ENCODE data around the gene TESK2.
"Not testable (repeated sequence)": the region's sequence is repeated elsewhere in the genome, so short reads cannot be mapped to it uniquely, and the experiment has no call there.

TESK2 gene

DNA sequence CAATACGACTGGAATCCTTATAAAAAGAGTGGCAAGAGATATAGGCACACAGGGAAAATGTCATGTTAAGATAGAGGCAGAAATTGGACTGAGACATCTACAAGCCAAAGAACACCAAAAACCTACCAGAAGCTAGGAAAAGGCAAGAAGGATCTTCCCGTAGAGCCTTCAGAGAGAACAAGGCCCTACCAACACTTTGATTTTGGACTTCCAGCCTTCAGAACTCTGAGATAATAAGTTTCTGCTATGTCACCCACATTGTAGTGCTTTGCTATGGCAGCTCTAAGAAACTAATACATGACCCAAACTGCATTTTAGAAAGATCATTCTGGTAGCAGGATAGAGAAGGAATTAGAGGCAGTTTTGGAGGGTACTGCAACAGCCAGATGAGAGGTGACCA, 126.7 kb downstream of the TESK2 start:
- DNase-seq: no peak

DNA sequence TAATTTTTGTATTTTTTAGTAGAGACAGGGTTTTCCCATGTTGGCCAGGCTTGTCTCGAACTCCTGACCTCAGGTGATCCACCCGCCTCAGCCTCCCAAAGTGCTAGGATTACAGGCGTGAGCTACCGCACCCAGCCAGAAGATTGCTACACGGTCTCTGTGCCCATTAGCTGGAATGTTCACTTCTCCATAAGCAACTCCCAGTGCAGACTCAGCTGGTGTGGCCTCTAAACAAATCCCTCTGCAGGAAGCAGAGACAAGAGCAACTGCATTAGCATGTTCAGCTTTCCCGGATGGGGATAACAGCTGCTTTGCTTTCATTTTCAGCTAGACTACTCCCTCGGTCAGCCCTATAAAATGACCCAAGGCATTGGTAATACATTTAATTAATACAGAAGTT, 130.0 kb downstream of the TESK2 start:
- DNase-seq: not testable (repeated sequence)

- DNase-seq: peak; percentile 63
Observed at GRCh38 chr1:45359882-45360513, 131.0 kb downstream of the TESK2 start.

- DNase-seq: no peak
Observed at GRCh38 chr1:45356186-45356585, 134.8 kb downstream of the TESK2 start.

GRCh38 chr1:45355683-45356082, 135.3 kb downstream of the TESK2 start:
- DNase-seq: no peak

- DNase-seq: no peak
Observed at GRCh38 chr1:45354838-45355237, 136.1 kb downstream of the TESK2 start.

DNA sequence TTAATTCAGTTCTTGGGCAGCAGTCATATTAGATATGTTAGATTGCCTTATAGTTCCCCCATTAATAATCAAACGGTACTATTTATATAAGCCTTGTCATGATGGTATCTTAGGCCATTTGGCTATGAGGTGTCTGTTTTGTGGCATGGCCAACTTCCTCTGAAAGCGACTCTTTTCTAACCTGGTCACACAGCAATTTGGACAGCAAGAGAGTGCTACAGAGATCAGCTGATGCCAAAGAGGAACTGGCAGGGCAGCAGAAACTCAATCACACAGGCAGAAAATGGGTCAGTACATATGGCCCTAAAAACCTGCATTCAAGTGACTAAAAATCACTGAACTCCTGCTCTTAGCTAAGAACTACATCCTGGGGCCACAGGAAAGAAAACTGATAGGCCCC, 137.3 kb downstream of the TESK2 start:
- no peak for DNase-seq

- no peak for DNase-seq
Observed at GRCh38 chr1:45351508-45351907, 139.5 kb downstream of the TESK2 start.

GRCh38 chr1:45348966-45349677, 141.8 kb downstream of the TESK2 start:
- no peak for DNase-seq

- no peak for DNase-seq
Observed at GRCh38 chr1:45348609-45348965, 142.4 kb downstream of the TESK2 start.

DNA sequence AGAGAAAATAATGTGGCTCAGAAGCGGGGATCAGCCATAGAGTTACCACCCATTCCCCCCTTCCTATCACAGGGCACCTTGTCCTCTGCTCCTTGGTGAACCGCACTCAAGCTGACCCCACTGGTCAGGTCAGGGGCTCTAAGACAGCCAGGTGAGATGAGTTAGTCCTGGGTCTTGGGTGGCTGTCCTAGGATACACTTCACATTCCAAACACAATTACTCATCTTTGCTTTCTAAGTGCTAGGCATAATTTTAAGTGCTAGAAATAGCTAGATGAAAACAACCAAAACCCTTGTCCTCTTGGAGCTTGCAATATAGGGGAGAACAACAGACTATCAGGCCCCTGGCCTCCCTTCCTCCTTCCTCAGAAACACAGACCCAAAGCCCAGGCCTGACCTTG, 142.9 kb downstream of the TESK2 start:
- DNase-seq: no peak

DNA sequence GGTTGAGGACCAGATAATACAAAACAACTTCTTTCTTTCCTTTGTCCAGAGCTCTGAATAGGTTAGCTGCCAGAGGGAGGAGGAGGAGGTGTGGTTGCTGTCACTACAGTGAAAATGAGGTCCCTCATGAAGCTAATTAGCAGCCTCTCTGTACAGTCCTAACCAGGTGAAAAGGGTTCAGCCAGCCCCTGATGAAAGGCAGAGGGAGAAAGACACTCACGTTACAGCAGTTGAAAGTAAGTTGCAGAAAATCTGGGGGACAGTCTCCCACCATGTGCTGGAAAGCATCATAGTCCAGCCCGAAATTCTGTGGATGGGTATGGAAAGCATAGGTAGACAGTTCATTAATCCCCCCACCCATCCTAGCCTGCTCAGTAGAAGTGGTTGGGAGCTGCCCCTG, 144.5 kb downstream of the TESK2 start:
- no peak for DNase-seq

- DNase-seq: no peak
Observed at GRCh38 chr1:45345014-45345413, 145.9 kb downstream of the TESK2 start.

- DNase-seq: no peak
Observed at GRCh38 chr1:45344499-45344898, 146.5 kb downstream of the TESK2 start.

DNA sequence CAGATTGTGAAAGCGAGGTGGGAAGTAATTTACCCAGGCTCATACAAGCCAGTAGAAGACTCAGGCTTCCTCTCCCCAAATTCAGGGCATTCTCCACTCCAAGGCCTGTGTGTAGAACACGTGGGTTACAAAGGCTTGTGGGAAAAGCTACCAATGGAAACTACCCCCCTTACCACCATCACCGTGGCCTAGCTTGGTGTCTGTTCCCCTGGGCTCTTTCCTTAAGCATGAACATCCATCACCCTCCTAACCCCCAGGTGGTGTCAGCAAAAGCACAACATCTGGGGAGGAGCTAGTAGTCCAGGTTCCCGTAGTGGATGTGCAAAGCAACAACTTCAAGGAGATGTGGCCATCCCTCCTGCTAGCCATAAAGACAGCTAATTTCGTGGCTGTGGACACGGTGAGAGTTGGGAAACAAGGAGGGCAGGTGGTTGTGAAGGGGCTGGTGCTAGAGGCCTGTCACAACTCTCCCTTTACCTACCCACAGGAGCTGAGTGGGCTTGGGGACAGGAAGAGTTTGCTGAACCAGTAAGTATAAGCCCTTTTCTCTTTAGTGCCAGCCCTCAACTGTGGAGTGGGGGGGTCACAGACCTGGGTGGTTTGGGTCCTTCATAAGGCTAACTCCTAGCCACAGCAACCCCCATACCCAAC, 150.0 kb downstream of the TESK2 start:
- DNase-seq: peak; percentile 52

DNA sequence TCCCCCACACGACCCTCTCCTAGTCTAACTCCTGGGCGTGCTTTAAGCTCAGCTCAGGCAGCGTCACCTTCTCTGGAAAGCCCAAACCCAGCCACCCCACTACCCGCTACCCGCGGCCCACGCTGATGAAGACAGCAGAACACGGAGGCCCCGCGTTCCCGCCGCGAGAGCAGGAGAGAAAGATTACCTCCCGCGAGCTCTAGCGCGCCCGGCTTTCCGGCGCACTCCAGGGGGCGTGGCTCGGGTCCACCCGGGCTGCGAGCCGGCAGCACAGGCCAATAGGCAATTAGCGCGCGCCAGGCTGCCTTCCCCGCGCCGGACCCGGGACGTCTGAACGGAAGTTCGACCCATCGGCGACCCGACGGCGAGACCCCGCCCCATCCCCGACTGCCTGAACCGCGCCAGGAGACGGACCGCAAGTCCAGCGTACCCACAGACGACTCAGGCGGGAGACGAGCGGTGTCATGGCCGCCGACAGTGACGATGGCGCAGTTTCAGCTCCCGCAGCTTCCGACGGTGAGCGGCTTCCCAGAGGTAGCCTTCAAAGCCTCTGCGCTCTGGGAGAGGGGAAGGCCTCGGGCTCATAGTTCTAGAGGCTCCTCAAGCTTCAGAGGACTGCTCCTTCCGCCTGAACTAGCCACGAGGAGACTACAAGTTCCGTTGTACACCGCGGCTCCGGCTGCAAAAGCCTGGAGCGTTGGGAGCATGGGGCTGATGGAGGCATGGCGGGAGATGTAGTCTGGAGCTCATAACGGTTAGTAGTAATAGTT, 151.0 kb downstream of the TESK2 start, which contains the start of the genes MUTYH and TOE1:
Gene MUTYH (minus strand): TSS at position 652 of the 770 bp plus-strand sequence. CDS start 5,935 bp downstream, outside the sequence.
Gene TOE1 (plus strand): TSS at position 382 of the 770 bp plus-strand sequence. CDS start 83 bp downstream, at position 465.
- DNase-seq: peak; percentile 99

DNA sequence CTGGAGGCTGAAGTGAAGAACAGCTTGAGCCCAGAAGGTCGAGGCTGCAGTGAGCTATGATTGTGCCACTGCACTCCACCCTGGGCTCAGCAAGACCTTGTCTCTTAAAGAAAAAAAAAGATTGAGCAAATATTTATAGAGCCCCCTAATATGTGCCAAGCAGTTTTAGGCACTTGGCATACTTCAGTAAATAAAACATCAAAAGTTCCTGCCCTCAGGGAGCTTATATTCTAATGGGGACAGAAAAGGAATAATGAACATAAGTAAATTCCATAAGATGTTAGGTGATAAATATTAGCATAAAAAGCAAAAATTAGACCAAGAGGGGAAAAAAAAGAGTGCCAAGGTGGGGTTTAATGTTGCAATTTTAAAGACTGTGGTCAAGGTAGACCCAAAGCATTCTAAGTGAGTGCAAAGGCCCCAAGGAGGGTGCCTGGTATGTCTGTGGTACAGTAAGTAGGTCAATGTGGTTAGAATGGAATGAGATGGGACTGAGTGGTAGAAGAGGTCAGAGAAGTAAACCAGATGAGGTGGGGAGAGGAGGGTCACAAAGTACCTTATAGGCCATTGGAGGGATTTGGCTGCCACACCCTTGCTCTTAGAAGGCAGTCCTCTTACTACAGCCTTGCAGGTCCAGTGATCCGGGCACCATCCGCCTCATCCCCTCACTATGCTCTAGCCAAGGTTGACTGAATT, 153.2 kb downstream of the TESK2 start:
- no peak for DNase-seq

GRCh38 chr1:45335855-45336324, 155.1 kb downstream of the TESK2 start:
- DNase-seq: no peak

DNA sequence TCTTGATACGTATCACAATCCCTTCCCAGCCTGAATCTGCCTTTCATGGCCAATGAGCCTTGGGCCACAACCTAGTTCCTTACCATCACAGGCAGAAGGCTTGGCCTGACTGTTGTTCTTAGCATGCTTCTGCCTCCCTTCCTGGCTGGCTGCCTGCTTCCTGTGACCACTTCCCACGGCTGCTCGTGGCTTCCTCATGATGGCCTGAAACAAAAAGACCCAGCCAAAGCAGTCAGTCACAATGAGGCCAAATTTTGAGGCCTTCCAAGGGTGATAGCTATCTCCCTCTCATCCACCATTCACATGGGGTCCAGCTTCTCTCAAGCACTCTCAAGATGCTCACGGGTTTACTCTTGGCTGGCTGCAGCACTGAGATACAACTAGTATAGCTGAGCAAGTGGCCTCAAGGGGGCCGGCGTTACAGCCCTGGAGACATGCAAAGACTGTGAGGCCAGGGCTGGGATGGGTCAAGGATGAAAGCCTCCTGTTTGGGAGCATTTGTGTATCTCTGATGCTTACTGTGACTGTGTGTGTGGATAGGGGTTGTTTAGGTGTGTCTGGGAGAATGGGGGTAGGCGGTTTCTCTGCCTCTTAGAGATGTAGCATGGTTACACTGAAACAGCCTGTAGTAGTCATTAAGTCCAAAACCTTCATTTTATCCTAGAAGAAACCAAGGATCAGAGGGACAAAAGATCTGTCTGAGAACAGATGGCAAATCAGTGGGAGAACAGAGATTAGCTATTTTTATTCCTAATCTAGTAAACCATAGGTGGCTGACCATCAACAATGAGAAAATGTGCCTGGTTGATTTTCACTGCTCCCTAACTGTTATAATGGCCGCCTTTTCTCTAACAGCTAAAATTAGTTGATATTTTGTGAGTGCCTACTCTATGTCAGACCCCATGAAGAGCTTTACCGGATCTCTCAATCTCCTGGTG, 156.4 kb downstream of the TESK2 start:
- DNase-seq: no peak

- no peak for DNase-seq
Observed at GRCh38 chr1:45332346-45332720, 158.6 kb downstream of the TESK2 start.
